ENCODE data around the gene RAPGEF1.

DNA sequence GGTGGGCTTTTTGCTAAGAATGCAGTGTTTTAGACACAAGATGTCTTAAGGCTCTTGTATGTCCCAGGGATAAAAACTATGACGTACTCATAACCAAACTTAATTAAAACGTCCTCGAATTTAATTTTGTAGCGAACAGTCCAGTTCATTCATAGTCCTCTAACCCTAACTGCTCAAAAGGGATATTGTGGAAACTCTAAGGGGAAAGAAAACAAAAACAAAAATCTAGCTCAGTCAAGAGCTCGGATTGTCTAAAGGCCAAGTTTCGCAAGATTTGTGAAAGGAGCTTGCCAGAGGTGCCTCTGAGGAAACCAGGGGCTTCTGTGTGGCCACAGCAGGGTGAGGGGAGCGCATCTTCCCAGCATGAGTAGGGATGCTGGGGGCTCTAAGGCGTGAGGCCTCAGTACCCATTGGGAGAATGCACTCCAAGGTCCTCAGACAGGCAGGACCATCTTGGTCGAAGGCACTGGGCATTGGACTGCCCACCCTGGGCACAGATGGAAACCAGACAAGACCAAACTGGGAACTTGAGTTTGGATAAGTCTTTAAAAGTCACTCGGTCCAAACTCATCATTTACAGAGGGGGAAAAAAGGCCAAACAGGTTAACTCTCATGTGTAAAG is 122.8 kb downstream of the RAPGEF1 start:
- TF ChIP-seq CTCF (IDR thresholded peaks at IDR 0.05; ENCODE audit: insufficient read depth, low read depth, low read length) (no peak), EZH2 (IDR thresholded peaks at IDR 0.05; ENCODE audit: insufficient read depth, low read length) (no peak)

Measured in astrocyte (in vitro differentiated cells and primary cell).